Transverse colon (tissue), 4 donors: ENCODE results near the gene UBXN10. TPM values are rescaled to one million over a fixed set of nuclear protein-coding genes. Genes with fewer than 3 reads are reported as not detected.

Experiments
- DNase-seq: peaks from one replicate; pipeline ENCODE4 v3.0.0-alpha.2; 2019
- H3K27ac ChIP-seq, 4 donors: fragments of 200-600 bp; sonication (generic); 2 replicates each; pipeline ENCODE4 v1.5.1; 2016 to 2018; ENCODE audit warnings: inconsistent platforms in 4 of 4
- H3K27me3 ChIP-seq: fragments of 200-600 bp; sonication (generic); 2 replicates; pipeline ENCODE4 v1.5.1; 2017; ENCODE audit warnings: inconsistent platforms
- H3K36me3 ChIP-seq, 4 donors: fragments of 200-600 bp; sonication (generic); 2 replicates each; pipeline ENCODE4 v1.5.1; 2017 to 2019; ENCODE audit warnings: inconsistent platforms in 4 of 4
- H3K4me1 ChIP-seq, 4 donors: fragments of 200-600 bp; sonication (generic); 2 replicates each; pipeline ENCODE4 v1.5.1; 2017 to 2020; ENCODE audit warnings: inconsistent platforms in 4 of 4
- H3K4me3 ChIP-seq, 4 donors: fragments of 200-600 bp; sonication (generic); 1 replicate in 1 of 4; 2 replicates in 3 of 4; pipeline versions ENCODE4 v1.5.1 to v1.6.1; 2017 to 2019; ENCODE audit warnings: inconsistent platforms in 4 of 4
- H3K9me3 ChIP-seq, 2 donors: fragments of 200-600 bp; sonication (generic); 2 replicates each; pipeline ENCODE4 v1.5.1; 2017 to 2019; ENCODE audit warnings: inconsistent platforms in 2 of 2
- CTCF ChIP-seq, 5 experiments: fragments of 200-600 bp in 3 of 5; fragments of 450-650 bp in 2 of 5; sonication (generic) in 3 of 5; IDR thresholded peaks; 1 replicate in 2 of 5; 2 replicates in 3 of 5; pipeline ENCODE4 v1.5.1; 2016 to 2017; ENCODE audit warnings: antibody characterized with exemption in 5 of 5, inconsistent platforms in 3 of 5, mild to moderate bottlenecking in 2 of 5, moderate library complexity in 1 of 5
- EP300 ChIP-seq: sonication (generic); formaldehyde crosslinking; IDR thresholded peaks from one replicate; pipeline ENCODE4 v1.6.1; 2017; ENCODE audit warnings: antibody characterized with exemption, low read depth
- POLR2A ChIP-seq: fragments of 450-650 bp; IDR thresholded peaks from one replicate; pipeline ENCODE4 v1.6.1; 2016; ENCODE audit warnings: antibody characterized with exemption, mild to moderate bottlenecking, moderate library complexity
- POLR2AphosphoS5 ChIP-seq, 3 donors: sonication (generic); formaldehyde crosslinking; IDR thresholded peaks; one replicate each; pipeline ENCODE4 v1.6.1; 2016; ENCODE audit warnings: antibody characterized with exemption in 3 of 3
- WGBS, 2 donors: methylation state at CpG; one replicate each; pipeline ENCODE4 v1.1.5; 2018; ENCODE audit warnings: low coverage in 1 of 2; 5-methylcytosine and 5-hydroxymethylcytosine counted together
- in situ Hi-C, 4 donors: fragments of 200-750 bp; cut with MboI; loops; one replicate each; pipeline versions ENCODE4 v1.15.0 to v1.15.1; 2017; ENCODE audit warnings: low sequenced_read_pairs in 3 of 4, low pct_ligation_motif_present in 1 of 4, low pct_unique_long_range_greater_than_20kb in 1 of 4
- intact Hi-C: fragments of 100-400 bp; cut with DNase I; formaldehyde crosslinking; loops from one replicate; pipeline ENCODE4 v1.15.1; 2023; ENCODE audit warnings: low total_unique reads
- total RNA-seq, 4 donors: library from RNA; depleted of rRNA; stranded (reverse); fragments of >200 nt; gene quantifications; one replicate each; pipeline ENCODE4 v1.1.0, GENCODE V29; 2016

UBXN10 gene
- total RNA-seq, 4 donors from 2014 or later = 4.3 to 15.3 (median 5.8) TPM

- intact Hi-C loops = no loop called here
- H3K36me3 ChIP-seq = no peaks in the 10 kb centered on the region
- H3K27me3 ChIP-seq = no peaks in the 10 kb centered on the region
- H3K4me3 ChIP-seq = no peak overlapping the region
- TF ChIP-seq EP300 (no peak), POLR2A (no peak), POLR2AphosphoS5 (IDR thresholded peaks at IDR 0.05) (no peak), CTCF (IDR thresholded peaks at IDR 0.05) (no peak)
- 33 to 40% methylated on average over 1 to 4 of the region's 4 CpGs for WGBS, 2 donors
- DNase-seq = no peak
- in situ Hi-C loops = no loop called here
- H3K27ac ChIP-seq = peak overlapping the region; percentile 76 to 92 (median 88)
- H3K4me1 ChIP-seq = peaks cover 14 to 60% (median 47%) of the 10 kb centered on the region in 4 donors
- no peaks in the 10 kb centered on the region for H3K9me3 ChIP-seq
These were observed 2.0 kb downstream of the UBXN10 start for GRCh38 chr1:20187813-20188454.

GRCh38 chr1:20188455-20188817 is 2.5 kb downstream of the UBXN10 start:
- no peaks in the 10 kb centered on the region for H3K9me3 ChIP-seq
- no peak for DNase-seq
- no peaks in the 10 kb centered on the region for H3K27me3 ChIP-seq
- TF ChIP-seq POLR2A (no peak), EP300 (no peak), POLR2AphosphoS5 (IDR thresholded peaks at IDR 0.05) (no peak), CTCF (IDR thresholded peaks at IDR 0.05) (no peak)
- peaks cover 10 to 56% (median 43%) of the 10 kb centered on the region in 4 donors for H3K4me1 ChIP-seq
- WGBS, 2 donors = 69 to 78% methylated on average over 4 of the region's 4 CpGs
- in situ Hi-C loops (no loop called here), intact Hi-C loops (no loop called here)
- H3K27ac ChIP-seq = peak overlapping the region; percentile 76 to 92 (median 88)
- H3K4me3 ChIP-seq = no peak overlapping the region
- H3K36me3 ChIP-seq = no peaks in the 10 kb centered on the region

GRCh38 chr1:20189664-20190063 is 3.8 kb downstream of the UBXN10 start:
- 83 to 92% methylated on average over 4 of the region's 4 CpGs for WGBS, 2 donors
- no peak for DNase-seq
- Histone ChIP-seq H3K4me1 (peaks cover 8 to 56% (median 45%) of the 10 kb centered on the region in 4 donors), H3K9me3 (no peaks in the 10 kb centered on the region), H3K4me3 (no peak overlapping the region), H3K27me3 (no peaks in the 10 kb centered on the region), H3K27ac (no peak overlapping the region), H3K36me3 (no peaks in the 10 kb centered on the region)
- intact Hi-C loops (no loop called here), in situ Hi-C loops (no loop called here)
- TF ChIP-seq POLR2AphosphoS5 (IDR thresholded peaks at IDR 0.05) (no peak), CTCF (IDR thresholded peaks at IDR 0.05) (no peak), POLR2A (no peak), EP300 (no peak)

- Histone ChIP-seq H3K27me3 (no peaks in the 10 kb centered on the region), H3K4me3 (no peak overlapping the region), H3K4me1 (peaks cover 8 to 56% (median 45%) of the 10 kb centered on the region in 4 donors), H3K36me3 (no peaks in the 10 kb centered on the region), H3K27ac (no peak overlapping the region), H3K9me3 (no peaks in the 10 kb centered on the region)
- no peak for DNase-seq
- intact Hi-C loops (no loop called here), in situ Hi-C loops (no loop called here)
- 88% methylated on average over 13 to 19 of the region's 19 CpGs for WGBS, 2 donors
- TF ChIP-seq EP300 = no peak
- no peak for TF ChIP-seq POLR2A
- TF ChIP-seq CTCF (IDR thresholded peaks at IDR 0.05) = no peak
- TF ChIP-seq POLR2AphosphoS5 (IDR thresholded peaks at IDR 0.05) = no peak
These were observed 4.6 kb downstream of the UBXN10 start for GRCh38 chr1:20190256-20191160.
